Dedifferentiated amniotic fluid mesenchymal stem cell (primary cell): ENCODE results near the gene MYO7A.

Experiments used
- DNase-seq: peaks from one replicate; pipeline ENCODE4 v3.0.0-alpha.2; 2016; ENCODE audit errors: extremely low spot score

MYO7A gene

GRCh38 chr11:77127235-77127911, 673 bp upstream of the MYO7A start:
- no peak for DNase-seq

GRCh38 chr11:77129069-77129841, 1.2 kb downstream of the MYO7A start:
- no peak for DNase-seq

DNA sequence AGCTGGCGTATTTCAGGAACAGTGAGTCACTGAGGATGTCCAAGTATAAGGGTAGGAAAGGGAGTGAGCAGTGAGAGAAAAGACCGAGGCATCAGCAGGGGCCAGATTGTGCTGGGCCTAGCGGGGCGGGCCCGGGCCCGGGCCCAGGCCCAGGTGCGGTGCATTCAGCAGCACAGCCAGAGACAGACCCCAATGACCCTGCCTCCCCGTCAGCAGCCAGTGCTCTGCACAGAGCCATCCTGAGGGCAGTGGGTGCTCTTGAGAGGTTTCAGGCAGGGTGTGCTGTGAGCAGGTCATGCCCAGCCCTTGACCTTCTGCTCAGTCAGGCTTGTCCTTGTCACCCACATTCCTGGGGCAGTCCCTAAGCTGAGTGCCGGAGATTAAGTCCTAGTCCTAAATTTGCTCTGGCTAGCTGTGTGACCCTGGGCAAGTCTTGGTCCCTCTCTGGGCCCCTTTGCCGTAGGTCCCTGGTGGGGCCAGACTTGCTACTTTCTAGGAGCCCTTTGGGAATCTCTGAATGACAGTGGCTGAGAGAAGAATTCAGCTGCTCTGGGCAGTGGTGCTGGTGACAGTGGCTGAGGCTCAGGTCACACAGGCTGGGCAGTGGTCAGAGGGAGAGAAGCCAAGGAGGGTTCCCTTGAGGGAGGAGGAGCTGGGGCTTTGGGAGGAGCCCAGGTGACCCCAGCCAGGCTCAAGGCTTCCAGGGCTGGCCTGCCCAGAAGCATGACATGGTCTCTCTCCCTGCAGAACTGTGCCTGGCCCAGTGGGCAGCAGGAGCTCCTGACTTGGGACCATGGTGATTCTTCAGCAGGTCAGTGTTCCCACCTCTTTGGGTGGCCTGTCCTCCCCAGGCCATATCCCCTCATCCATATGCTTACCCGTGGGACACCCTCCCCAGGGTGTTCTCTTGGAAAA, 2.1 kb downstream of the MYO7A start:
- DNase-seq, result no peak

GRCh38 chr11:77130763-77131513, 2.9 kb downstream of the MYO7A start:
- DNase-seq, result no peak

DNA sequence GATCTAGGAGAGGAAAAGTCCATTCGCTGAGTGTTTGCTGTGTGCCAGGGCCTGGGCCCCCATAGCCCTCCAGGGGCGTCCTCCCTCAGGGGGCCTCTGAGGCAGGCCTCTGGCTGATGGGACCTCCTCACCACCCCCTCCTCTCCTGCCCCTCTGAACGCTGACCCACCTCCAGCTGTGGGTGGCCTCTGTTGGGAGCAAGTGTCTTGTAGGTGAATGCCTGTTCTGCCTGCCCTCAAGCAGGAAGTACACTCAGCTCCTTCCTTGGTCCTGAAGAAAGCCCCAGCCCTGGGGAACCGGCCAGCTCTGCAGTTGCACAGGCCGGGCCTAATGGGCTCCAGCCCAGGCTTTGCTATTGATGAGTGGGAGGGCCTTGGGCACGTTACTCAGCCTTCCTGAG, 3.5 kb downstream of the MYO7A start:
- no peak for DNase-seq

- DNase-seq, result no peak
These were observed 7.0 kb downstream of the MYO7A start for GRCh38 chr11:77135069-77135468.

DNA sequence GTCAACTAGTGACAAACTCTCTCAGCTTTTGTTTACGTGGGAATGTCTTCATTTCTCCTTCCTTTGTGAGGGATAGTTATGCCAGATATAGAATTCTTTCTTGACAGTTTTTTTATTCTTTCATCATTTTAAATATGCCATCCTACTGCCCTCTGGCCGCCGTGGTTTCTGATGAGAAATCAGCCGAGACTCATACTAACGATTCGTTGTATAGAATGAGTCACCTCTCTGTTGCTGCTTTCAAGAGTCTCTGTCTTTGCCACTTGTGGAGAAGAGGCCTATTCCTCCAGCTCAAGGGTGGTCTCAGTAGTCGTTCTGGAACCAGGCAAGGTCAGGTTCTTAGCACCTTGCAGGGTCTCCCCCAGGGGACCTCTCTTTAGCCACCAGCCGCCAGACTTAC, 8.0 kb downstream of the MYO7A start:
- DNase-seq, result no peak

GRCh38 chr11:77136784-77137420, 8.9 kb downstream of the MYO7A start:
- DNase-seq, result no peak

DNA sequence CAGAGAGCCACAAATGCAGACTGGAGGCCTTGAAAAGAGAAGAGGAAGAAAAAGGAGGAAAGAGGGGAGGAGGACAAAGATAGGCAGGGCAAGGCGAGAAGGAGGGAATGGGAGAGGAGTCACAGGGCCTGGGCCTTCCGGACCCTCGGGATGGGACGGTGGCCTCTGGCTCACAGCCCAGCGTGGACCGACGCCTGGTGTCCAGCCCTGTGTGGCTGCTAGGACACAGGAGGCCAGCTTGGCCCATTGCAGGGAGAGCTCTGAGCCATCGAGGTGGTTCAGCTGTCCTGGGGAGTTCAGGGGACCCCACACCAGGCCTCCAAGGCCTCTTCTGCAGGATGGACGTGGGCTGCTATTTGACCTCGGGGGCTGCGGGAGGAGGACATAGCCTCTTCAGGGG, 9.4 kb downstream of the MYO7A start:
- DNase-seq, result no peak

- no peak for DNase-seq
These were observed 10.1 kb downstream of the MYO7A start for GRCh38 chr11:77138106-77138649.

DNA sequence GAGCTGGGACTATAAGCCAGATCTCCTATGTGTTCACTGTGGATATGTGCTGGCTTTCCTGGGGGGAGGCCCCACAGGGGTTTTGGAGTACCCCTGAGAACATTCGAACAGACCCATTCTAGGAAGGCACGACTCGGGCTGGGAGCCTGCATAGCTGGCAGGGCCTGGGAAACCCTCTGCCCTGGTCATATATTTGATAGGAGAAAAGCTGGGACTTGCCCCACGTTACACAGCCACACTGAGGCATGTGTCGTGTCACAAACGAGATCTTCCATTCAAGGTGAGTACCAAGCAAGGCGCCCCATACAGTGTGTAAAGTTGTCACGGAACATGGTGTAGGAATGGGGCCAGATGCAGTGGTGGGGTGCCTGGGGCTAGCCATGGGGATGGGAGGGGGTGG, 11.2 kb downstream of the MYO7A start:
- DNase-seq, result no peak

- DNase-seq, result no peak
These were observed 12.3 kb downstream of the MYO7A start for GRCh38 chr11:77140231-77140851.

GRCh38 chr11:77141034-77141433, 13.0 kb downstream of the MYO7A start:
- DNase-seq, result no peak

DNA sequence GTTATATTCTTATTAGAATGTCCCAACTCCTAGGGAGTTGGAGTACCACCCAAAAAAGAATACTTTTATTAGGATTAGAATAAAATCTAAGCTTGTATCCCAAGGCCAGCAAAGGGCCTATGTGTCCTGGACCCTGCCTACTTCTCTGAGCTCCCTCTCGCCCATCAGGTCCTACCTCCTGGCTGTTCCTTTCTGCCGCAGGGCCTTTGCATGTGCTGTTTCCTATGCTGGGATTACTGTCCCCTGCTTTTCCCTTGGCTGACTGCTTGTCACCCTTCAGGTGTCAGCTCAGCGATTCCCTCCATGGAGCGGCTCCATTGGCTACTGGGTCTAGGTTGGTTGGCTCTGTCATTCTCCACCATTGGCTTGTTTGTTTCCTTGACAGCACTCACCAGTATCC, 13.4 kb downstream of the MYO7A start:
- DNase-seq, result no peak

DNA sequence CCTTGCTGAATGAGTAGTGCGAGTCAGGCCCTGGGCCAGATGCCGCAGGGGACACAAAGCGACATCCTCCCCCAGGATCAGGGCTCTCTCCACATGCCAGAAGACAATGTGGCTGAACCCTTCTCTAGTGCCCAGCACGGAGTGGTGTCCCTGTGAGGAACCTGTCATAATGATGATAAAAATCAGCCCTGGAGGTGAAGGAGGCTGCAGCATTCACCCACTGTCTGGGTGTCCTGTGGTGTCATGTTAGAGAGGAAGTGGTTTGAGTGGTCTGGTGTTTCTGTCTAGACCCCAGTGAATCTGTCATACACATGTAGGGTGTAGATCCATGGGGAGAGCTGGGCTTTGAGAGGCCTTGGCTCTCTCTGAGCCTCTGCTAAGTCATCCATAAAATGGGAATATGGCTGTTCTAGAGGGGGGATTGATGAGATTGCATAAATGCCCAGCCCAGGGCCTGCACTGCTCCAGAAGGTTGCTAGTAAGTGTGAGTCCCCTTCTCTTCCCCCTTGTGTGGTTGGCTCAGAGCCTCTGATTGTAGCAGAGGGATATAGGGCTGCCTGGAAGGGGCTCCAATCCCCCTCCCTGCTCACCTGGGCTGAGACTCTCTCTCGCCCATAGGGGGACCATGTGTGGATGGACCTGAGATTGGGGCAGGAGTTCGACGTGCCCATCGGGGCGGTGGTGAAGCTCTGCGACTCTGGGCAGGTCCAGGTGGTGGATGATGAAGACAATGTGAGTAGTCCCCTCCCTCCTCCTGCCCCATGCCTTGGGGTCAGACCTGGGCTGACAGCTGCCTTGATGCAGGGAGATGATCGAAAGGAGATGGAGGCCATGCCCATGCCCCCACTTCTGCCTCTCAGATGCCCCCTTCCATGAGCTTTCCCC, 14.3 kb downstream of the MYO7A start:
- no peak for DNase-seq

GRCh38 chr11:77143405-77144020, 15.5 kb downstream of the MYO7A start:
- DNase-seq, result no peak

DNA sequence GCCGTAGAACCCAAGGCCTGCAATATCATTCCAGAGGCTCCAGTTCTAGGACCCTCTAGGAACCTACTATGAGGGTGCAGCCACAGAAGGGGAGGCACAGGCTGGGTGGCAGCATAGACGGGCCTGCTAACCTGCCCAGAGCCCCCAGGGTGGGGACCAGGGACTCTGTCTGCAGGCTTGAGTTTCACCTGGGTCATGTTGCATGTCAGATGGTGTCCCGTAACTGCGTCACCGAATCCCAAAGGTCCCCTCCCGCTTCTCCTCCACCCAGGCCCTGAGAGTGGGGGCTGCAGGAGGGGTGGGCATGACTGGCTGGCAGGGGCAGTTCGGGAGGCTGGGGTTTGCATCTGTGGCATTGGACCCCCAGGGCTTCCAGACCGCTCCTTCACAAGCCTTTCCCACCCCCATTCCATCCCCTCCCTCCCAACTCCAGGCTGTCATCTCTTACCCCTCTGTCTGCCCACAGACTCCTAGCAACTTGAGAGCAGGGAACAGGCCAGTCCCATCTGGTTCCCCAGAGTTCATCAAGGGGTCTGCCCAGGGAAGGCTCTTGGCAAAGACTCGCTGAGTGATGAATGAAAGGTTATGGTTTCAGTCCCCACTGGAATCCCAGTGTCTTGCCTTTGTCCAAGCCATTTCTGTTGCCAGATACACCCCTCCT, 16.3 kb downstream of the MYO7A start:
- DNase-seq, result no peak

DNA sequence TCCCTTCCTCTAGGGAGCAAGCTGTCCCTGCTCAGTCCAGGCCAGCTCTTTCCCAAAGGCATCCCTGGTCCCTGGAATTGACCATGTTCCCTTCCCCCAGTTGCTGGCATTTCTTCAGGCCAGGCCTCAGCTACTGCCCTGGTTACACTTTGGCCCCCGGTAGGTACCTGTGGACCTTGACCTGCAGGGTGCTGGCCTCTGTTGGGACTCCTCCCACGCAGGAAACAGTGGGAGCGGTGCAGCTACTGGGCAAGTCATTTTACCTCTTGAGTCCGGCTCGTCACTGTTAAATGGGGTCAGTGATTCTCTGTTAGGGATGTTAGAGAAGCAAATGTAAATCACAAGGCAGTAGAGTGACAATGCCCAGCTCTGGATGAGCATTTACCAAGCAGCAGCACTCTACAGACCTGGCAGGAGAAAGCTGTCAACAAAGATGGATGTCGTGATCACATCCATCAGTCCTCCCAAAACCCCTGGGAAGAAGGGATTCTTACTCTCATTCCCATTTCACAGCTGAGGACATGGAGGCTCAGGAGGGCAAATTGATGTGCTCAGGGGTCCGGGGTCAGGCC, 16.9 kb downstream of the MYO7A start:
- no peak for DNase-seq
